GM12878 (cell line): ENCODE data around the gene OAF. TPM values are rescaled to one million over a fixed set of nuclear protein-coding genes. Genes with fewer than 3 reads are reported as not detected.

ENCODE experiments used
- ATAC-seq: fragments of 200-7000 bp; cut with Tn5 transposase; 3 replicates; pipeline ENCODE4 v1.9.1; 2020; ENCODE audit warnings: mild to moderate bottlenecking, moderate library complexity
- BruUV-seq: library from RNA; stranded (reverse); fragments of 400-500 nt; replicated peaks from 2 replicates; lab custom pipeline; 2021; lab: Mats Ljungman, UMichigan
- CTCF ChIA-PET: fragments of 300-600 bp; sonication (Branson Sonifier 250); formaldehyde crosslinking; extraction: SDS; loops from one replicate; lab custom pipeline; 2021; ENCODE audit warnings: inconsistent platforms; lab: Yijun Ruan, JAX
- POLR2A ChIA-PET: fragments of 350-600 bp; formaldehyde crosslinking; extraction: SDS; loops from one replicate; lab custom pipeline; 2021; ENCODE audit warnings: inconsistent platforms; lab: Charles Lee
- RAD21 ChIA-PET: fragments of 300-600 bp; sonication (Branson Sonifier 250); formaldehyde crosslinking; loops from one replicate; lab custom pipeline; 2023; ENCODE audit warnings: antibody characterized with exemption; ENCODE audit not compliant: unreplicated experiment; lab: Charles Lee
- SMC1A ChIA-PET: fragments of 300-600 bp; sonication (Branson Sonifier 250); formaldehyde crosslinking; loops from one replicate; lab custom pipeline; 2023; ENCODE audit not compliant: unreplicated experiment, uncharacterized antibody; lab: Charles Lee
- DNase-seq: peaks from one replicate; pipeline ENCODE4 v3.0.0-alpha.2; 2011; ENCODE audit warnings: low read depth, low spot score
- FAIRE-seq: peaks from 3 replicates; lab custom pipeline; 2011; peaks lifted over from hg19 to GRCh38; lab: Jason Lieb, UNC
- H2AFZ ChIP-seq: 2 replicates; pipeline ENCODE4 v1.6.0; 2011; ENCODE audit warnings: low read depth, low read length, control low read depth; ENCODE audit not compliant: control insufficient read depth
- H3K27ac ChIP-seq: 2 replicates; pipeline ENCODE4 v1.5.1; 2011; ENCODE audit warnings: control low read depth; ENCODE audit not compliant: control insufficient read depth, insufficient read depth
- H3K27me3 ChIP-seq, 2 experiments: replicated peaks in 1 of 2; 2 replicates each; pipeline versions ENCODE4 v1.6.0 to v1.6.1; 2011; ENCODE audit warnings: low read length in 1 of 2; ENCODE audit not compliant: control insufficient read depth in 2 of 2, insufficient read depth in 2 of 2
- H3K36me3 ChIP-seq, 2 experiments: 2 replicates each; pipeline ENCODE4 v1.5.1; 2011; ENCODE audit warnings: low read length in 1 of 2; ENCODE audit not compliant: control insufficient read depth in 2 of 2, insufficient read depth in 2 of 2
- H3K4me1 ChIP-seq: 2 replicates; pipeline ENCODE4 v1.6.1; 2011; ENCODE audit warnings: mild to moderate bottlenecking, low read length, moderate library complexity, mixed read lengths; ENCODE audit not compliant: control insufficient read depth, insufficient read depth
- H3K4me2 ChIP-seq: 2 replicates; pipeline ENCODE4 v1.6.0; 2011; ENCODE audit warnings: control low read depth; ENCODE audit not compliant: control insufficient read depth, insufficient read depth
- H3K4me3 ChIP-seq: fragments of 200-600 bp; sonication (generic); 2 replicates; pipeline ENCODE4 v1.5.1; 2016
- H3K79me2 ChIP-seq: 2 replicates; pipeline ENCODE4 v1.6.0; 2011; ENCODE audit warnings: low read length; ENCODE audit not compliant: control insufficient read depth, insufficient read depth
- H3K9ac ChIP-seq: 2 replicates; pipeline ENCODE4 v1.8.0; 2011; ENCODE audit warnings: low read length, control low read depth, mixed read lengths; ENCODE audit not compliant: control insufficient read depth, insufficient read depth
- H3K9me3 ChIP-seq: replicated peaks from 3 replicates; pipeline ENCODE4 v1.5.1; 2011; ENCODE audit warnings: mild to moderate bottlenecking, low read length; ENCODE audit not compliant: control insufficient read depth, insufficient read depth
- H4K20me1 ChIP-seq: 2 replicates; pipeline ENCODE4 v1.6.0; 2011; ENCODE audit not compliant: control insufficient read depth, insufficient read depth
- BCL11A ChIP-seq: IDR thresholded peaks from 2 replicates; pipeline ENCODE4 v1.6.1; 2011; ENCODE audit warnings: low read depth, low read length
- CBX5 ChIP-seq: sonication (generic); IDR thresholded peaks from 2 replicates; pipeline ENCODE4 v1.6.1; 2016; ENCODE audit warnings: low read depth, moderate library complexity, mild to moderate bottlenecking, inconsistent platforms
- GABPA ChIP-seq: IDR thresholded peaks from 2 replicates; pipeline ENCODE4 v1.6.1; 2014; ENCODE audit warnings: antibody characterized with exemption, low read depth, mild to moderate bottlenecking, inconsistent platforms
- PKNOX1 ChIP-seq: fragments of 450-650 bp; IDR thresholded peaks from 2 replicates; pipeline ENCODE4 v1.6.1; 2016; ENCODE audit warnings: mild to moderate bottlenecking
- SIN3A ChIP-seq: IDR thresholded peaks from 2 replicates; pipeline ENCODE4 v1.6.1; 2012; ENCODE audit warnings: low read depth, low read length, improper control_type of control experiment
- WGBS: methylation state at CpG from one replicate; pipeline ENCODE4 v1.1.6; 2016; ENCODE audit warnings: low lambda C conversion rate; ENCODE audit not compliant: insufficient replicate concordance, insufficient coverage; ENCODE audit errors: missing lambda C conversion rate; 5-methylcytosine and 5-hydroxymethylcytosine counted together
- in situ Hi-C: fragments of 300-500 bp; cut with MboI; formaldehyde crosslinking; loops from 9 replicates; pipeline ENCODE4 v1.14.3; 2018; ENCODE audit warnings: mixed read lengths
- intact Hi-C: fragments of 100-400 bp; cut with micrococcal nuclease; formaldehyde crosslinking; loops from one replicate; pipeline ENCODE4 v1.14.2; 2022; ENCODE audit not compliant: unreplicated experiment
- polyA plus RNA-seq, 11 experiments: library from polyadenylated mRNA; depleted of rRNA in 4 of 11; unstranded in 6 of 11; stranded (reverse) in 5 of 11; fragments of >200 nt; fragmentation: Nextera tagmentation in 4 of 11; fragmentation: Illumina TruSeq in 1 of 11; extraction: Ambion mirVana in 4 of 11; extraction: Trizol in 1 of 11; gene quantifications; 1 replicate in 1 of 11; 2 replicates in 10 of 11; pipeline versions ENCODE4 v1.2.1 to v1.2.3, GENCODE V29; 2011 to 2016; ENCODE audit warnings: inconsistent platforms in 2 of 11, missing spikeins in 2 of 11, low read depth in 1 of 11
- total RNA-seq, 4 experiments: library from RNA; depleted of rRNA in 3 of 4; stranded (reverse); fragments of >200 nt in 3 of 4; fragmentation: Illumina TruSeq in 1 of 4; extraction: Trizol in 1 of 4; gene quantifications; 2 replicates each; pipeline versions ENCODE4 v1.2.1 to v1.2.3, GENCODE V29; 2013 to 2021

The OAF gene
- total and polyA plus RNA-seq, 10 of the 15 experiments (the other 5 are each of a cell fraction or from before 2014, with no cell fraction given) = 0.10 to 4.7 (median 1.1) TPM

GRCh38 chr11:120245434-120245833, 34.6 kb downstream of the OAF start:
- ChIA-PET RAD21 (interaction anchor here (1.1 to 10.3 kb wide), 4 partner anchors 10 to 55 kb away, joined by 3 to 127 read pairs (median 10); no protein-coding TSS in a partner anchor), SMC1A (interaction anchor here (0.9 to 10.7 kb wide), 3 partner anchors 10 to 54 kb away, joined by 4 to 176 read pairs (median 88); no protein-coding TSS in a partner anchor), POLR2A (no interaction called here), CTCF (interaction anchor here (1.5 to 21.3 kb wide), 3 partner anchors 11 to 56 kb away, joined by 4 to 296 read pairs (median 111); no protein-coding TSS in a partner anchor)
- H3K27me3 ChIP-seq = peaks cover 0 to 4% of the 10 kb centered on the region in 2 experiments; a peak in 1 of 4 replicates
- no peaks in the 10 kb centered on the region for H3K79me2 ChIP-seq
- WGBS = 67% methylated on average over 1 of the region's 1 CpG
- no peak overlapping the region for H3K4me3 ChIP-seq
- H4K20me1 ChIP-seq = no peaks in the 10 kb centered on the region
- TF ChIP-seq GABPA (no peak), PKNOX1 (peak; percentile 79), SIN3A (no peak), CBX5 (no peak), BCL11A (no peak)
- no TSS peak for BruUV-seq
- H2AFZ ChIP-seq = no peak overlapping the region
- H3K9me3 ChIP-seq = no peaks in the 10 kb centered on the region; the same call in 2 of the 3 replicates
- peaks cover 37% of the 10 kb centered on the region for H3K4me1 ChIP-seq
- no peaks in the 10 kb centered on the region for H3K36me3 ChIP-seq
- no peak overlapping the region for H3K27ac ChIP-seq
- DNase-seq (no peak), ATAC-seq (no peak), FAIRE-seq (no peak)
- no peak overlapping the region for H3K9ac ChIP-seq
- in situ Hi-C loops (no loop called here), intact Hi-C loops (no loop called here)
- no peak overlapping the region for H3K4me2 ChIP-seq
